Skeletal muscle satellite cell (primary cell): ENCODE measurements around the gene TLNRD1.

Experiments
- H3K27me3 ChIP-seq: 2 replicates; pipeline ENCODE4 v1.7.0; 2013; ENCODE audit warnings: low read length; ENCODE audit not compliant: control insufficient read depth, insufficient read depth
- H3K36me3 ChIP-seq: 2 replicates; pipeline ENCODE4 v1.7.0; 2013; ENCODE audit warnings: mild to moderate bottlenecking, control low read depth, low read length; ENCODE audit not compliant: insufficient read depth
- H3K4me1 ChIP-seq: 2 replicates; pipeline ENCODE4 v1.7.0; 2013; ENCODE audit warnings: low read length; ENCODE audit not compliant: control insufficient read depth, insufficient read depth
- H3K4me2 ChIP-seq: 2 replicates; pipeline ENCODE4 v1.7.0; 2013; ENCODE audit warnings: mild to moderate bottlenecking, low read length
- H3K4me3 ChIP-seq: 2 replicates; pipeline ENCODE4 v1.7.0; 2013; ENCODE audit warnings: low read length
- H3K9ac ChIP-seq: 2 replicates; pipeline ENCODE4 v1.7.0; 2013; ENCODE audit warnings: mild to moderate bottlenecking, low read depth, low read length, moderate library complexity
- H3K9me3 ChIP-seq: replicated peaks from 2 replicates; pipeline ENCODE4 v1.7.0; 2013; ENCODE audit warnings: mild to moderate bottlenecking, control low read depth, low read length

TLNRD1 gene

GRCh38 chr15:80967451-80967850, 33.3 kb upstream of the TLNRD1 start:
- H3K4me1 ChIP-seq = peaks cover 13% of the 10 kb centered on the region
- H3K4me3 ChIP-seq = no peak overlapping the region
- H3K9ac ChIP-seq = no peak overlapping the region
- H3K4me2 ChIP-seq = no peak overlapping the region
- H3K9me3 ChIP-seq = no peaks in the 10 kb centered on the region
- peaks cover 12% of the 10 kb centered on the region for H3K36me3 ChIP-seq
- no peaks in the 10 kb centered on the region for H3K27me3 ChIP-seq

GRCh38 chr15:80967991-80968510, 32.7 kb upstream of the TLNRD1 start:
- H3K9me3 ChIP-seq = no peaks in the 10 kb centered on the region
- peaks cover 12% of the 10 kb centered on the region for H3K36me3 ChIP-seq
- no peak overlapping the region for H3K4me2 ChIP-seq
- H3K4me3 ChIP-seq = no peak overlapping the region
- H3K4me1 ChIP-seq = peaks cover 13% of the 10 kb centered on the region
- H3K27me3 ChIP-seq = no peaks in the 10 kb centered on the region
- H3K9ac ChIP-seq = peak overlapping the region; percentile 9

- H3K9me3 ChIP-seq = no peaks in the 10 kb centered on the region
Measured at GRCh38 chr15:80969316-80969715, 31.4 kb upstream of the TLNRD1 start.

GRCh38 chr15:80970018-80970657, 30.6 kb upstream of the TLNRD1 start:
- H3K27me3 ChIP-seq = no peaks in the 10 kb centered on the region
- no peaks in the 10 kb centered on the region for H3K9me3 ChIP-seq
- no peak overlapping the region for H3K9ac ChIP-seq
- no peak overlapping the region for H3K4me3 ChIP-seq
- H3K4me1 ChIP-seq = peaks cover 13% of the 10 kb centered on the region
- H3K4me2 ChIP-seq = no peak overlapping the region
- peaks cover 12% of the 10 kb centered on the region for H3K36me3 ChIP-seq

More at GRCh38 chr15:80969316-80969715, 31.4 kb upstream of the TLNRD1 start:
- Histone ChIP-seq H3K36me3 (peaks cover 12% of the 10 kb centered on the region), H3K27me3 (no peaks in the 10 kb centered on the region), H3K4me1 (peaks cover 13% of the 10 kb centered on the region), H3K4me2 (no peak overlapping the region), H3K9ac (no peak overlapping the region), H3K4me3 (no peak overlapping the region)

- no peaks in the 10 kb centered on the region for H3K27me3 ChIP-seq
- H3K36me3 ChIP-seq = peaks cover 12% of the 10 kb centered on the region
- H3K9me3 ChIP-seq = no peaks in the 10 kb centered on the region
- H3K4me1 ChIP-seq = peaks cover 13% of the 10 kb centered on the region
- no peak overlapping the region for H3K4me2 ChIP-seq
- no peak overlapping the region for H3K9ac ChIP-seq
- H3K4me3 ChIP-seq = no peak overlapping the region
Measured at GRCh38 chr15:80970658-80971057, 30.1 kb upstream of the TLNRD1 start.

- no peak overlapping the region for H3K4me2 ChIP-seq
- H3K4me3 ChIP-seq = no peak overlapping the region
- H3K9ac ChIP-seq = no peak overlapping the region
- H3K4me1 ChIP-seq = peaks cover 13% of the 10 kb centered on the region
- no peaks in the 10 kb centered on the region for H3K27me3 ChIP-seq
- H3K36me3 ChIP-seq = peaks cover 12% of the 10 kb centered on the region
- H3K9me3 ChIP-seq = no peaks in the 10 kb centered on the region
Measured at GRCh38 chr15:80971143-80971542, 29.6 kb upstream of the TLNRD1 start.

GRCh38 chr15:80972276-80972675, 28.4 kb upstream of the TLNRD1 start:
- no peaks in the 10 kb centered on the region for H3K9me3 ChIP-seq
- no peak overlapping the region for H3K4me3 ChIP-seq
- H3K27me3 ChIP-seq = no peaks in the 10 kb centered on the region
- H3K36me3 ChIP-seq = peaks cover 9% of the 10 kb centered on the region
- no peak overlapping the region for H3K9ac ChIP-seq
- no peak overlapping the region for H3K4me2 ChIP-seq
- peaks cover 11% of the 10 kb centered on the region for H3K4me1 ChIP-seq

GRCh38 chr15:80974914-80975313, 25.8 kb upstream of the TLNRD1 start:
- H3K4me2 ChIP-seq = no peak overlapping the region
- H3K4me1 ChIP-seq = peaks cover 6% of the 10 kb centered on the region
- H3K9ac ChIP-seq = no peak overlapping the region
- no peaks in the 10 kb centered on the region for H3K27me3 ChIP-seq
- H3K36me3 ChIP-seq = peaks cover 11% of the 10 kb centered on the region
- H3K4me3 ChIP-seq = no peak overlapping the region
- no peaks in the 10 kb centered on the region for H3K9me3 ChIP-seq

GRCh38 chr15:80976851-80977250, 23.9 kb upstream of the TLNRD1 start:
- H3K4me1 ChIP-seq = peaks cover 6% of the 10 kb centered on the region
- H3K4me3 ChIP-seq = no peak overlapping the region
- H3K9me3 ChIP-seq = no peaks in the 10 kb centered on the region
- no peak overlapping the region for H3K4me2 ChIP-seq
- H3K27me3 ChIP-seq = no peaks in the 10 kb centered on the region
- H3K36me3 ChIP-seq = peaks cover 18% of the 10 kb centered on the region
- no peak overlapping the region for H3K9ac ChIP-seq

GRCh38 chr15:80977627-80978036, 23.1 kb upstream of the TLNRD1 start:
- H3K4me3 ChIP-seq = no peak overlapping the region
- peaks cover 6% of the 10 kb centered on the region for H3K4me1 ChIP-seq
- H3K9me3 ChIP-seq = no peaks in the 10 kb centered on the region
- peaks cover 18% of the 10 kb centered on the region for H3K36me3 ChIP-seq
- no peaks in the 10 kb centered on the region for H3K27me3 ChIP-seq
- no peak overlapping the region for H3K4me2 ChIP-seq
- H3K9ac ChIP-seq = no peak overlapping the region

GRCh38 chr15:80978685-80979329, 21.9 kb upstream of the TLNRD1 start:
- Histone ChIP-seq H3K9ac (no peak overlapping the region), H3K4me1 (peaks cover 6% of the 10 kb centered on the region), H3K4me3 (no peak overlapping the region), H3K36me3 (peaks cover 18% of the 10 kb centered on the region), H3K27me3 (no peaks in the 10 kb centered on the region), H3K9me3 (no peaks in the 10 kb centered on the region), H3K4me2 (no peak overlapping the region)
